ENCODE results near the gene CEP126.
"Not testable (repeated sequence)": the region's sequence is repeated elsewhere in the genome, so short reads cannot be mapped to it uniquely, and the experiment has no call there.

- TF ChIP-seq POLR2A, CTCF (IDR thresholded peaks at IDR 0.05): not testable (repeated sequence)
These were observed 79.3 kb downstream of the CEP126 start for GRCh38 chr11:101994052-101994469.

Measured in uterus (tissue), 2 donors.